AG04449 (cell line): ENCODE measurements around the gene ACAP3.
"Not testable (repeated sequence)": the region's sequence is repeated elsewhere in the genome, so short reads cannot be mapped to it uniquely, and the experiment has no call there.

ENCODE experiments used
- CTCF ChIA-PET: fragments of 350-600 bp; formaldehyde crosslinking; extraction: SDS; loops from one replicate; lab custom pipeline; 2021; ENCODE audit warnings: antibody characterized with exemption; lab: Yijun Ruan, JAX
- POLR2A ChIA-PET: fragments of 400-600, 350-600 bp; formaldehyde crosslinking; extraction: SDS; loops from one replicate; lab custom pipeline; 2020; ENCODE audit warnings: antibody characterized with exemption, inconsistent platforms; lab: Yijun Ruan, JAX
- DNase-seq: peaks from one replicate; pipeline ENCODE4 v3.0.0-alpha.2; 2010; ENCODE audit warnings: low read depth, low spot score
- H3K4me3 ChIP-seq: 2 replicates; pipeline ENCODE4 v1.5.1; 2011; ENCODE audit warnings: low read depth, mild to moderate bottlenecking, control low read depth, low read length
- TF ChIP-seq, protein P1 (sequence below): IDR thresholded peaks from one replicate; pipeline ENCODE4 v1.5.1; 2011; ENCODE audit warnings: mild to moderate bottlenecking, moderate library complexity, low read length, control low read depth, inconsistent platforms; ENCODE audit not compliant: insufficient read depth; ENCODE audit errors: missing control alignments

The ACAP3 gene

GRCh38 chr1:1254667-1254998, 53.1 kb downstream of the ACAP3 start:
- DNase-seq, result no peak
- ChIA-PET POLR2A (no interaction called here), CTCF (interaction anchor here (0.8 to 1.1 kb wide), 2 partner anchors 132 to 134 kb away, joined by 3 read pairs; no protein-coding TSS in a partner anchor)
- TF ChIP-seq, protein P1, sequence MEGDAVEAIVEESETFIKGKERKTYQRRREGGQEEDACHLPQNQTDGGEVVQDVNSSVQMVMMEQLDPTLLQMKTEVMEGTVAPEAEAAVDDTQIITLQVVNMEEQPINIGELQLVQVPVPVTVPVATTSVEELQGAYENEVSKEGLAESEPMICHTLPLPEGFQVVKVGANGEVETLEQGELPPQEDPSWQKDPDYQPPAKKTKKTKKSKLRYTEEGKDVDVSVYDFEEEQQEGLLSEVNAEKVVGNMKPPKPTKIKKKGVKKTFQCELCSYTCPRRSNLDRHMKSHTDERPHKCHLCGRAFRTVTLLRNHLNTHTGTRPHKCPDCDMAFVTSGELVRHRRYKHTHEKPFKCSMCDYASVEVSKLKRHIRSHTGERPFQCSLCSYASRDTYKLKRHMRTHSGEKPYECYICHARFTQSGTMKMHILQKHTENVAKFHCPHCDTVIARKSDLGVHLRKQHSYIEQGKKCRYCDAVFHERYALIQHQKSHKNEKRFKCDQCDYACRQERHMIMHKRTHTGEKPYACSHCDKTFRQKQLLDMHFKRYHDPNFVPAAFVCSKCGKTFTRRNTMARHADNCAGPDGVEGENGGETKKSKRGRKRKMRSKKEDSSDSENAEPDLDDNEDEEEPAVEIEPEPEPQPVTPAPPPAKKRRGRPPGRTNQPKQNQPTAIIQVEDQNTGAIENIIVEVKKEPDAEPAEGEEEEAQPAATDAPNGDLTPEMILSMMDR, result no peak
- H3K4me3 ChIP-seq, result no peak overlapping the region

DNA sequence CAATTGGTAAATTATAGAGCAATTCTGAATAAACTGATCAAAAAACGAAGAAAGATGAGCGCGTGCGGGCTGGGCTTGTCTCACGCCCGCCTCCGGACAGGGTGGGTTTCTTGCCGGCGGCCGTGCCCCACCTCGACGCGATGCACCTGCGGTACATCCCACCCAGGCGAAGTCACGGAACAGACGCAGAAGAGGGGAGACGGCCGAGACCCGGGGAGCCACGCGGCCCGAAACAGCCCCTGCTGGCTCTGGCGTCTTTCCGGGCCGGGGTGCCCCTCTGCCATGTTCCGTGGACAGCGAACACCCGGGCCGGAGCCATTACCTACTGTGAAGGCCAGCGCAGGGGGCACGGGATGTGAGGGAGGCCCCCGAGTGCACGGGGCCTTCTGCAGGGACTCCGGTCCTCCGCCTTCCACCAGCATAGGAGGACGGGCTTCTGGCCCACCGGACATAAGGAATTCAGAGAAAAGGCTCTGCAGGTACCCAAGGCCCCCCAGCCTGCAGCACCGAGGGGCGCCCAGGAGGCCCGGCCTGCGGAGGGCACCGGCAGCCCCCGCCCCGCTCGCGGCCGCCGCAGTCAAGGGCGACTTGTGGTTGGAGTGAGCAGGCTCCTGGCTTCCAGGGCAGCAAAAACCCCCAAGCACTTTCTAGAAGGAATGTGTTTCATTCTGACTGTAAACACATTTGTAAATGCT, 53.6 kb downstream of the ACAP3 start:
- ChIA-PET CTCF (interaction anchor here (0.8 to 1.1 kb wide), 2 partner anchors 132 to 133 kb away, joined by 3 read pairs; no protein-coding TSS in a partner anchor), POLR2A (no interaction called here)
- TF ChIP-seq, protein P1, result no peak
- DNase-seq, result no peak
- H3K4me3 ChIP-seq, result no peak overlapping the region

- ChIA-PET POLR2A (no interaction called here), CTCF (interaction anchor here (4.1 kb wide), 1 partner anchor 131 kb away, joined by 37 read pairs; no protein-coding TSS in a partner anchor)
- TF ChIP-seq, protein P1, result no peak
- no peak for DNase-seq
- H3K4me3 ChIP-seq, result no peak overlapping the region
These were observed 54.4 kb downstream of the ACAP3 start for GRCh38 chr1:1253314-1253713.

- no peak for DNase-seq
- TF ChIP-seq, protein P1, result no peak
- ChIA-PET POLR2A (no interaction called here), CTCF (interaction anchor here (0.7 to 4.1 kb wide), 9 partner anchors 9 to 270 kb away, joined by 3 to 37 read pairs (median 4); partner anchors contain the start of gene C1orf159)
- H3K4me3 ChIP-seq, result no peak overlapping the region
These were observed 56.9 kb downstream of the ACAP3 start for GRCh38 chr1:1250786-1251284.

GRCh38 chr1:1248009-1248913, 59.5 kb downstream of the ACAP3 start:
- CTCF ChIA-PET, H3K4me3 ChIP-seq, DNase-seq, POLR2A ChIA-PET: not testable (repeated sequence)

DNA sequence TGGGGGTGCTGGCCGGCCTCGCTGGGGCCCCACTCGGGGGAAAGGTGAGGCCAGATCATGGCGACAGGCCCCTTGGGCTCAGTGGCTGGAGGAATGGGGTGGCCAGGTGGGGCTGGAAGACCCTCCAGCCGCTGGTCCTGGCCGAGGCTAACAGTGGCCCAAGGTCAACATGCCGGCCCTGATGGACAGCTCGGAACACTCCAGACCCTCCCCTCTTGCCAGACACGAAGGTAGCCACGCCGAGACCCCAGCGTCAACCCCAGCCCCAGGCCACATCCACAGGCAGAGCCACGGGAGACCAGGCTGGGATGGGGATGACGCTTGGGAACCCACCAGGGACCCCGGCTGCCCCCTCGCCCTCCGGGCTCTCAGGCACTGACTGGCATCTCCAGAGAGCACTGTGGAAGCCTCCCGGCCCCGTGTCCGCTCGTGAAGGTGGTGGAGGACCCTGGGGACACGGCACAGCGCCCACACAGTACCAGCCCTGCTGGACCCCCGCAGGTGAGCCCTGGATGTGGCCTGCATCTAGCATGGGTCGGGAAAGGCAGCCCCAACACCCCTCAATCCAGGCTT, 60.3 kb downstream of the ACAP3 start:
- no peak overlapping the region for H3K4me3 ChIP-seq
- DNase-seq, result no peak
- ChIA-PET POLR2A (no interaction called here), CTCF (no interaction called here)
- TF ChIP-seq, protein P1, result no peak
